Esophagus squamous epithelium (tissue), 5 donors: Measurements from ENCODE around the gene CELA3B. TPM values are rescaled to one million over a fixed set of nuclear protein-coding genes. Genes with fewer than 3 reads are reported as not detected.
"Not testable (repeated sequence)": the region's sequence is repeated elsewhere in the genome, so short reads cannot be mapped to it uniquely, and the experiment has no call there.

Experiments used
- DNase-seq: peaks from one replicate; lab custom pipeline; 2025; lab: John Stamatoyannopoulos, UW
- H3K27ac ChIP-seq, 4 donors: fragments of 200-600 bp; sonication (generic); one replicate each; pipeline ENCODE4 v1.5.1; 2016 to 2019; ENCODE audit warnings: mild to moderate bottlenecking in 1 of 4
- H3K27me3 ChIP-seq, 4 donors: fragments of 200-600 bp; sonication (generic); 1 replicate in 3 of 4; 2 replicates in 1 of 4; pipeline versions ENCODE4 v1.5.1 to v1.6.0; 2017 to 2021; ENCODE audit warnings: antibody characterized with exemption in 1 of 4
- H3K36me3 ChIP-seq, 3 donors: fragments of 200-600 bp; sonication (generic); one replicate each; pipeline ENCODE4 v1.5.1; 2016 to 2019
- H3K4me1 ChIP-seq, 3 donors: fragments of 200-600 bp; sonication (generic); one replicate each; pipeline ENCODE4 v1.5.1; 2017 to 2019
- H3K4me3 ChIP-seq, 4 donors: fragments of 200-600 bp; sonication (generic); 1 replicate in 3 of 4; 2 replicates in 1 of 4; pipeline ENCODE4 v1.5.1; 2016 to 2019; ENCODE audit warnings: mild to moderate bottlenecking in 2 of 4, moderate library complexity in 1 of 4
- H3K9me3 ChIP-seq, 3 donors: fragments of 200-600 bp; sonication (generic); one replicate each; pipeline ENCODE4 v1.5.1; 2016 to 2019
- CTCF ChIP-seq, 6 experiments: fragments of 450-650 bp in 4 of 6; fragments of 200-600 bp in 2 of 6; sonication (generic) in 2 of 6; IDR thresholded peaks; one replicate each; pipeline ENCODE4 v1.5.1; 2016 to 2019; ENCODE audit warnings: antibody characterized with exemption in 6 of 6, mild to moderate bottlenecking in 4 of 6, moderate library complexity in 4 of 6
- POLR2A ChIP-seq, 4 donors: fragments of 450-650 bp; IDR thresholded peaks; one replicate each; pipeline ENCODE4 v1.6.1; 2017; ENCODE audit warnings: antibody characterized with exemption in 4 of 4, mild to moderate bottlenecking in 4 of 4, moderate library complexity in 3 of 4
- WGBS, 2 donors: methylation state at CpG; one replicate each; pipeline ENCODE4 v1.1.5; 2018; 5-methylcytosine and 5-hydroxymethylcytosine counted together
- intact Hi-C: fragments of 100-400 bp; cut with DNase I; formaldehyde crosslinking; loops from one replicate; pipeline ENCODE4 v1.15.0; 2022
- total RNA-seq, 4 donors: library from RNA; depleted of rRNA; stranded (reverse); fragments of >200 nt; gene quantifications; one replicate each; pipeline ENCODE4 v1.1.0, GENCODE V29; 2016
- donor health status: DM: yes; HTN: yes; CAD: no.

Gene CELA3B
- total RNA-seq, 4 donors from 2014 or later: not detected

- Histone ChIP-seq H3K4me3 (no peak overlapping the region), H3K9me3 (no peaks in the 10 kb centered on the region), H3K27ac (peak overlapping the region in 2 of 4 donors; percentile 22 to 33), H3K4me1 (peaks cover 10 to 54% (median 25%) of the 10 kb centered on the region in 3 donors), H3K36me3 (no peaks in the 10 kb centered on the region), H3K27me3 (no peaks in the 10 kb centered on the region)
- 41 to 68% methylated on average over 2 of the region's 2 CpGs for WGBS, 2 donors
- intact Hi-C loops: loop anchor here (10.0 kb wide), 1 partner anchor 257 kb away; no protein-coding TSS in a partner anchor
- DNase-seq: no peak
- no peak for TF ChIP-seq POLR2A (IDR thresholded peaks at IDR 0.05)
- TF ChIP-seq CTCF (IDR thresholded peaks at IDR 0.05): no peak
Observed at GRCh38 chr1:21961337-21961736, 15.5 kb upstream of the CELA3B start.

- Histone ChIP-seq H3K27me3 (no peaks in the 10 kb centered on the region), H3K9me3 (no peaks in the 10 kb centered on the region), H3K4me3 (no peak overlapping the region), H3K4me1 (peaks cover 6 to 50% (median 21%) of the 10 kb centered on the region in 3 donors), H3K36me3 (no peaks in the 10 kb centered on the region), H3K27ac (peak overlapping the region in 2 of 4 donors; percentile 22 to 33)
- no CpG with 5 or more reads among the region's 2 CpGs for WGBS, 2 donors
- intact Hi-C loops: loop anchor here (10.0 kb wide), 1 partner anchor 257 kb away; no protein-coding TSS in a partner anchor
- no peak for DNase-seq
- TF ChIP-seq POLR2A (IDR thresholded peaks at IDR 0.05) (no peak), CTCF (IDR thresholded peaks at IDR 0.05) (no peak)
Observed at GRCh38 chr1:21961799-21962198, 15.0 kb upstream of the CELA3B start.

GRCh38 chr1:21963477-21964217 lies 13.2 kb upstream of the CELA3B start:
- Histone ChIP-seq H3K4me1 (peaks cover 0 to 31% (median 8%) of the 10 kb centered on the region in 3 donors), H3K9me3 (no peaks in the 10 kb centered on the region), H3K27ac (no peak overlapping the region), H3K36me3 (no peaks in the 10 kb centered on the region), H3K4me3 (no peak overlapping the region), H3K27me3 (no peaks in the 10 kb centered on the region)
- WGBS, 2 donors: 44 to 51% methylated on average over 8 to 11 of the region's 11 CpGs
- peak; percentile 85 to 95 (median 90) for TF ChIP-seq CTCF (IDR thresholded peaks at IDR 0.05)
- no peak for TF ChIP-seq POLR2A (IDR thresholded peaks at IDR 0.05)
- DNase-seq: no peak
- intact Hi-C loops: loop anchor here (10.0 kb wide), 1 partner anchor 259 kb away; no protein-coding TSS in a partner anchor

GRCh38 chr1:21966247-21967000 lies 10.4 kb upstream of the CELA3B start:
- Histone ChIP-seq H3K9me3 (no peaks in the 10 kb centered on the region), H3K27ac (no peak overlapping the region), H3K36me3 (no peaks in the 10 kb centered on the region), H3K27me3 (no peaks in the 10 kb centered on the region), H3K4me3 (no peak overlapping the region), H3K4me1 (peaks cover 0 to 29% (median 8%) of the 10 kb centered on the region in 3 donors)
- intact Hi-C loops: loop anchor here (10.0 kb wide), 1 partner anchor 262 kb away; no protein-coding TSS in a partner anchor
- no peak for DNase-seq
- TF ChIP-seq CTCF (IDR thresholded peaks at IDR 0.05) (no peak), POLR2A (IDR thresholded peaks at IDR 0.05) (no peak)
- 75 to 82% methylated on average over 10 to 11 of the region's 15 CpGs for WGBS, 2 donors

- H3K4me3 ChIP-seq, H3K27ac ChIP-seq, H3K9me3 ChIP-seq, DNase-seq, H3K36me3 ChIP-seq, H3K27me3 ChIP-seq: not testable (repeated sequence)
- intact Hi-C loops: loop anchor here (10.0 kb wide), 1 partner anchor 262 kb away; no protein-coding TSS in a partner anchor
- WGBS, 2 donors: 78 to 88% methylated on average over 5 to 6 of the region's 6 CpGs
- H3K4me1 ChIP-seq: peaks cover 0 to 25% (median 8%) of the 10 kb centered on the region in 3 donors
Observed at GRCh38 chr1:21967216-21967615, 9.6 kb upstream of the CELA3B start.

- H3K27ac ChIP-seq, H3K9me3 ChIP-seq, DNase-seq, H3K36me3 ChIP-seq, H3K4me3 ChIP-seq, H3K27me3 ChIP-seq, H3K4me1 ChIP-seq: not testable (repeated sequence)
- WGBS, 2 donors: 58 to 72% methylated on average over 3 to 4 of the region's 5 CpGs
- intact Hi-C loops: loop anchor here (10.0 kb wide), 1 partner anchor 264 kb away; no protein-coding TSS in a partner anchor
Observed at GRCh38 chr1:21969066-21969465, 7.8 kb upstream of the CELA3B start.

GRCh38 chr1:21970523-21970922 lies 6.3 kb upstream of the CELA3B start:
- H3K4me3 ChIP-seq, intact Hi-C loops, H3K27ac ChIP-seq, DNase-seq, H3K9me3 ChIP-seq, H3K36me3 ChIP-seq, H3K27me3 ChIP-seq: not testable (repeated sequence)
- 50 to 63% methylated on average over 4 of the region's 4 CpGs for WGBS, 2 donors
- peaks cover 0 to 13% (median 0%) of the 10 kb centered on the region in 3 donors for H3K4me1 ChIP-seq

- H3K9me3 ChIP-seq, H3K4me1 ChIP-seq, intact Hi-C loops, H3K36me3 ChIP-seq, H3K4me3 ChIP-seq, H3K27ac ChIP-seq, H3K27me3 ChIP-seq, DNase-seq: not testable (repeated sequence)
- WGBS, 2 donors: 37 to 45% methylated on average over 2 of the region's 2 CpGs
Observed at GRCh38 chr1:21972973-21973441, 3.8 kb upstream of the CELA3B start.
